AG08395 (cell line): ENCODE measurements around the gene TIAM1.

ENCODE experiments used
- DNase-seq: peaks from one replicate; pipeline ENCODE4 v3.0.0; 2012; ENCODE audit warnings: mixed read lengths, low spot score

The TIAM1 gene

GRCh38 chr21:31352836-31353235 is 8.8 kb upstream of the TIAM1 start:
- DNase-seq, result no peak

GRCh38 chr21:31351960-31352359 is 7.9 kb upstream of the TIAM1 start:
- no peak for DNase-seq

GRCh38 chr21:31351438-31351837 is 7.4 kb upstream of the TIAM1 start:
- peak; percentile 45 for DNase-seq

GRCh38 chr21:31349208-31349607 is 5.1 kb upstream of the TIAM1 start:
- no peak for DNase-seq

- no peak for DNase-seq
Measured at GRCh38 chr21:31348188-31348587, 4.1 kb upstream of the TIAM1 start.

GRCh38 chr21:31347435-31348032 is 3.5 kb upstream of the TIAM1 start:
- DNase-seq, result no peak

- no peak for DNase-seq
Measured at GRCh38 chr21:31346256-31346821, 2.3 kb upstream of the TIAM1 start.

- no peak for DNase-seq
Measured at GRCh38 chr21:31345136-31345535, 1.1 kb upstream of the TIAM1 start.

GRCh38 chr21:31343030-31343510 is 991 bp downstream of the TIAM1 start:
- no peak for DNase-seq

GRCh38 chr21:31342348-31342747 is 1.7 kb downstream of the TIAM1 start:
- DNase-seq, result no peak

- no peak for DNase-seq
Measured at GRCh38 chr21:31340942-31341487, 3.0 kb downstream of the TIAM1 start.

GRCh38 chr21:31340514-31340913 is 3.5 kb downstream of the TIAM1 start:
- no peak for DNase-seq

GRCh38 chr21:31339721-31340120 is 4.3 kb downstream of the TIAM1 start:
- no peak for DNase-seq

GRCh38 chr21:31338908-31339368 is 5.1 kb downstream of the TIAM1 start:
- no peak for DNase-seq

GRCh38 chr21:31337996-31338907 is 5.8 kb downstream of the TIAM1 start:
- no peak for DNase-seq

- DNase-seq, result no peak
Measured at GRCh38 chr21:31337086-31337485, 7.0 kb downstream of the TIAM1 start.

- no peak for DNase-seq
Measured at GRCh38 chr21:31336739-31337040, 7.4 kb downstream of the TIAM1 start.

- DNase-seq, result peak; percentile 89
Measured at GRCh38 chr21:31335957-31336738, 7.9 kb downstream of the TIAM1 start.

GRCh38 chr21:31334648-31335121 is 9.4 kb downstream of the TIAM1 start:
- no peak for DNase-seq

- DNase-seq, result no peak
Measured at GRCh38 chr21:31332525-31332924, 11.5 kb downstream of the TIAM1 start.

- no peak for DNase-seq
Measured at GRCh38 chr21:31331231-31331630, 12.8 kb downstream of the TIAM1 start.

- no peak for DNase-seq
Measured at GRCh38 chr21:31330144-31330483, 13.9 kb downstream of the TIAM1 start.
